ENCODE measurements around the gene KRCC1.
A peak's percentile ranks its signal among the peaks of the same experiment; 100 is the strongest.

The KRCC1 gene

GRCh38 chr2:88055371-88056128, at the start of gene KRCC1:
KRCC1 (minus strand) TSS chr2:88055783; CDS start chr2:88028563, 27,220 bp downstream.
- DNase-seq = peak; percentile 90

DNA sequence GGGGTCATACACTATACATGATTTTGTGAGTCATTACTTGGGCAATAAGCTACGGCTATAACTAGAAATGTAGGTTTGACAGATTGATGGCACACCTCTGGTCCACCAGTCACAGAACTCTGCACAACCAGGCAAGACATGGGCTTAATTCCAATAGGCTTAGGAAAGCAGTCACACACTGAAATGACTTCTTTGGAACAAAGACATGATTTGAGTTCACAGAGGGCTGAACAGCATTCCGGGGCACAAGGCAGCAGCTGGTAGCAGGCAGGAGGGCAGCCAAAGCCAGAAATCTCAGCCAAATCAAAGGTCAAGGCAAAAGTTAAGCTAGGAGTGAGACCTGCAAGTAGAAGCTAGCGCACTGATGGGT, 44.9 kb upstream of the KRCC1 start:
- no peak for DNase-seq

DNA sequence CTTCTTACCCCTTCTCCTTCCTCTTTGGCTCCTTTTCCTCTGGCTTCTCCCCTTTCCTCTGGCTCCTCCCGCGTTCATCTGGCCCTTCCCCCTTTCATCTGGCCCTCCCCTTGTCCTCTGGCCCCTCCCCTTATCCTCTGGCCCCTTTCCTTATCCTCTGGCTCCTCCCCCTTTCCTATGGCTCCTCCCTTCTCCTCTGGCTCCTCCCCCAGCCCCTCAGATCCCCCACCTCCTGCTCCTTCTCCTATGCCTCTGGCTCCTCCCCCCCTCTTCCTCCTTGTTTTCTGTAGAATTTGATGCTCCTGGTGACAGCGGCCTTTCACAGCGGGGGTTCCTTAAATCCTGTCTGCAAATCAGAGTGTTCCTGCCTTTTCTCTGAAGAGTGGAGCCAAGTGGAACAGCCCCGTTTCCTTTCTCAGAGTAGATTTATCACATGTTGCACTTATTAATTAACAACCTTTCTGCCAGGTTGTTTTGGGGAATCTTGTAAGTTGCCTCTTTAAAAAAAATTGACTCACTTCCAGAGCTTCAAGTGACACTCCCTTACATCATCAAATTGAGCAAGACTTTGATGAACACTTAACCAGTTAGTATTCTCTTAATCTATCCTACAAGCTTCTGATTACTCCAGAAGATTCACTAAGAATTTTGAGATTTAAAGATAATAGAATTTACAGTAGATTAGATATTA, 44.4 kb upstream of the KRCC1 start:
- no peak for DNase-seq

GRCh38 chr2:88098558-88098900, 42.9 kb upstream of the KRCC1 start:
- DNase-seq = no peak

GRCh38 chr2:88097891-88098557, 42.4 kb upstream of the KRCC1 start:
- DNase-seq = no peak

- DNase-seq = no peak
Measured at GRCh38 chr2:88097192-88097591, 41.6 kb upstream of the KRCC1 start.

DNA sequence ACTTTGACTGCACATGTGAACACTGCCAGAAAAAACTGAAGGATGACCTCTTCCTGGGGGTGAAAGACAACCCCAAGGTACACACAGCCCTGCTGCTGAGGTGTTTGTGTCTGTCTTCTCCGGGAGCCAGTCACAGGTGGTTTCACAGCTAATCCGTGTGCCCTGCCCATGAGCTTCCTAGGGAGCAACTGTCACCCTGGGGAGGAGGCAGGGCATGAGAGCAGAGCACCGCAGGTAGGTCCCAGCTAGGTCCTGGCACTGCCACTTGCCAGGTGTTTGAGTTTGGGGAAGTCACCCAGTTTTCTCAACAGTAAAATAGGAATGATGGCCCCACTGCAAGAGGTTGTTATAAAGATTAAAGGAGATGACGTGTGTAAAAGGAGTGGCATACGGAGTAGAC, 41.1 kb upstream of the KRCC1 start:
- DNase-seq = no peak

DNA sequence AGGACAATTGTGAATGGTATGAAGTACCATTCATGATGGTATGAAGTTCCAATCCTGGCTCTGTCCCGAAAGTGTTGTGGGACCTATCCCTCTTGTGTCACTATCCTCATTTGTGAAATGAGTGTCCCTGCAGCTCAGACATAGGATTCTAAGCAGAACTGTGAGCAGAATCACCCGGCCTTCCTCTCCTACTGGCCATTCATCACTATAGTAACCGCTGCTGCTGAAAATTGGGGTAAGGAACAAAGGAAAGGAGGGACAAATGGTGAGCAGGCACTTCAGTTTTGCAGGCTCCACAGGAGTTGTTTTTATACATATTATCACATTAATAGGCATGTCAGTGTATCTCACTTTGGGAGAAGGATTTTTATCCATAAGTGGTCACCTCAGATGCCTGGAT, 39.4 kb upstream of the KRCC1 start:
- no peak for DNase-seq

DNA sequence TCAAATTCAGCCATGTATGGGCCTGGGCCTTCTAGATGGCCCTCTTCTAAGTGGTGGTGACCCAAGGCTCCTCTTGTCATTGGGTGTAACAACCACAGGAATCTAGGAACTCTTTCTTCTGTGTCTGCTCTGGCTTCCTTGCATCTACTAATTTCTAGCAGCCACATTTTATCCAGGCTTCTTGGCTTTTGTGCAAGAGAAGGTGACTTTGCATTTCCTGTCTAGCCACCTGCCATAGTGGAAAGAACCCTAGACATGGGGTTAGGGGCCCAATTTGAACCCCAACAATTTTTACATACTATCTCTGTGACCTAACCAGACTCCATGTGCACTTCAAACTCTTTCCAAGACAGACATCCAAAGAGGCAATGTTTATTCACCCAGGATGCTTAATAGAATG, 37.2 kb upstream of the KRCC1 start:
- no peak for DNase-seq

- DNase-seq = no peak
Measured at GRCh38 chr2:88091943-88092342, 36.4 kb upstream of the KRCC1 start.

DNA sequence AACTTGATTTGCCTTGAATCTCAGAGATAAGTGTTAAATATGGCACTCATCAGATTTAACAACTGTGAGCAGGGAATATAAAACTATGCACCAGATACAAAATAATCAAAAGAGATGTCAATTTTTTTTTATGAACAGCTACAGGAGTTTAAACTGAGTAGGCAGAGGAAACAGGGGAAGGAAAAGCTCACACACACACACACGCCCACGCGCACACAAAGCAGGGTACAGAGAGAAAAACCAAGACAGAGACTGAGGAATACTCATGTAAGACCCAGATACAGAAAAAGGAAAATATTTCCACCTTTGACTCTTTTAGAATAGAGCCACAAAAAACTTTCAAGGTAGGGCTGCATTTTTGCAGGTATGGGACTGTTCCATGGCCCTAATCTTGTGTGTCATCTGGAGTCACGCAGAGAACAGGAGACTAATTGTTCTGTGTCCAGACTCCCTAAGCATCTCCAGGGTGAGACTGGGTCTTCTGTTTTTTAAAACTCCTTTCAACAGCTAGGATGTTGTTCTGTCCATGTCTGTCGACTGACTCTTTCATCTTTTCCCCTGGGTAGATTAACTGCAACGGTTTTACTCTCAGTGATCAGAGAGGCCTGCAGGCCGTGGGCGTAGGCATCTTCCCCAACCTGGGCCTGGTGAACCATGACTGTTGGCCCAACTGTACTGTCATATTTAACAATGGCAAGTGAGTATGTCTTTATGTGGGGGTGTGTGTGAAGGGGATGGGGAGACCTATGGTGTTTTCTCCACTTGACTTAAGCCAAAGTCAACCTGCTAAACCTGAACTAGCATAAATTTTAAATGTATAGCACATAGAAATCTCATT, 35.1 kb upstream of the KRCC1 start:
- DNase-seq = no peak

GRCh38 chr2:88088999-88089398, 33.4 kb upstream of the KRCC1 start:
- no peak for DNase-seq

DNA sequence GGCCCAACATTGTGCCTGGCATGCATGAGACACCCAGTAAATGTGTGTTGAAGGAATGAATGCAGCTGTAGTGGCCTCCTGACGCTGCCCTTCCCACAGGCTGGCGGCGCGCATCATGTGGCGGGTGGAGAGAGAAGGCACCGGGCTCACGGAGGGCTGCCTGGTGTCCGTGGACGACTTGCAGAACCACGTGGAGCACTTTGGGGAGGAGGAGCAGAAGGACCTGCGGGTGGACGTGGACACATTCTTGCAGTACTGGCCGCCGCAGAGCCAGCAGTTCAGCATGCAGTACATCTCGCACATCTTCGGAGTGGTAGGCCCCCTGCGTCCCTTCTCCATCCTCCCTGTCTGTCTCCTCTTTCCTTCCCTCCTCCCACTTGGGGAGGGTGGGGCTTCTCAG, 32.2 kb upstream of the KRCC1 start:
- no peak for DNase-seq

DNA sequence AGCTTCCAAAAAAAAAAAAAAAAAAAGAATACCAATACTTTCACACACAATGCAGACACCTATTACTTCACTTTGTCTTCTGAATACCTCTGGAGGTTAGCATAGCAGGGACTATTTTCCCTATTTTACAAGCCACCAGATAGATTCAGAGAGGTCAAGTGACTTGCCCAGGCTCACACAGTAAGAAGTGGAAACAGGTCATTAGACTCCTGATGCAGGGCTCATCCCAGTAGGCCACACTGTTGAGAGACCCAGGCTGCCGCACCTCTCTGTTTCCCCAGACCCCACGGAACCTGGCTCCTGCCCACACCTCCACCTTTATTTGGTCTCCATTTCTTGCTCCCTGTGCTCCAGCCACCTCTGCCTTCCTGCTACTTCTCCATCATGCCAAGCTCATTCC, 31.5 kb upstream of the KRCC1 start:
- DNase-seq = no peak

DNA sequence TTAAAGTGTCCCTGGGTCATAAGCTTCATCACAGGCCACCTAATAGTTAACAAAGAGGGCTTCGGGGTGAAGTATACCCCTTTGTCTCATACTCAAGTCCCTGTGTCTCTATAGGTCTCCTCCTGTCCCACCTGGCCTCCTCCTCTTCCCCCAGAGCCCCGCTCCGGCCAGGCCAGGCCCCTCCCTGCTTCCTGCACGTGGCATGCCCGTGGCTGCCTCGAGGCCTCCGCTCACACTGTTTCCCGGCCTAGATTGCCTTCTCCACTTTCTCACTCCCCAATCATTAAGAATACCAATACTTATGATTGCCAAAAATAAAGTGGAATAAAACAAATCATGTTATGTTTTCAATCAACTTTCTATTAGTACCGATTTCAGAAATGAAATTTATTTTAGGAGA, 30.8 kb upstream of the KRCC1 start:
- DNase-seq = no peak

DNA sequence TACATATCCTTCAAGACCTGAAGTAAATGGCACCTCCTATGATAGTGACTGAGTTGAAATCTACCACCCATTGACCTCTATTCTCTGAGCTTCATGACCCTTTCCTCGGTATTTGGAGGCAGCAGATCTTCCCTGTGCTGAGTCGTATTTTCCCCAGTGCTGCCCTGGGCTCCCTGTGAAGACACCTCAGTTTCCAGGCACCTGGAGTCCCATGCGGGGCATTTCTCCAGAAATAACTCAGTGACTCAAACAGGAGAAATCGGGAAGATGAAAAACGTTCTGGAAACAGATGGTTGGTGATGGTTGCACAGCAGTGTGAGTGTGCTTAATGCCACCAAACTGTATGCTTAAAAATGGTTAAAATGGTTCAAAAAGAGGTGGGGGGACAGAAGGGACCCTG, 30.0 kb upstream of the KRCC1 start:
- DNase-seq = no peak

DNA sequence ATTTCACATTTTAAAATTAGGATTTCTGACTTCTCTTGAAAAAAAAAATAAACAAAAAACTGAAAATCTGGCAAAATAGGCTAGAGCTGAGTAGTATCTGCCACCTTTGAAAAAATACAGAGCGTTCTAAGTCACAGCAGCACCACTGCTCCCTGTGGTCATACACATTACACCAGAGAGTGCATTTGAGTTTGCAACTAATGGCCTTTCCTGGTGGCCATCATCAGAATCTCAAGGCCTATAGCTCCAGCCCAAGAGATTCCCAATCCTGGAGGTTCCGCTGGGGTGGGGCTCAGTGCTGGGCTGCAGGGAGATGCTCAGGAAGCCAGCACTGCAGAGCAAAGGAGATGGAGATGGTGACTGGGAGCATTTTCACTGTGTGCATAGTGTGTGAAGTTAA, 29.5 kb upstream of the KRCC1 start:
- no peak for DNase-seq

DNA sequence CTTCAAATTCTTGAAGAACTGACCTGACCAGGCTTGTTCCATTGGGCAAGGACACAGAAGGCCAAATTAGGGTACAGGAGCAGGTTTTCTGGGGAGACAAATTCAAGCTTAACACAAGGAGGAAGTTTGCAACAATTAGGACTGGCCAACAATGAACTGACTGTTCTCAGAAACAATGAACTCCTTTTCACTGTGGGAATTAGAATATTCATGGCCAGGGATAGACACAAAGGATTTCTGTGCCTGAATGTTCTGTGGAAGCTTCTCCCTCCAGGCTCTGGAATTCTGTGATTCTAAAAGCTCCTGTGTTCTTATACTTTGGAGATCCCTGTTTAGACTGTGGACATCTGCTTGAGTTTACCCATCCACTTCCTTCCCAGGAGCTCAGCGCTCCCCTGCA, 27.2 kb upstream of the KRCC1 start:
- DNase-seq = no peak

DNA sequence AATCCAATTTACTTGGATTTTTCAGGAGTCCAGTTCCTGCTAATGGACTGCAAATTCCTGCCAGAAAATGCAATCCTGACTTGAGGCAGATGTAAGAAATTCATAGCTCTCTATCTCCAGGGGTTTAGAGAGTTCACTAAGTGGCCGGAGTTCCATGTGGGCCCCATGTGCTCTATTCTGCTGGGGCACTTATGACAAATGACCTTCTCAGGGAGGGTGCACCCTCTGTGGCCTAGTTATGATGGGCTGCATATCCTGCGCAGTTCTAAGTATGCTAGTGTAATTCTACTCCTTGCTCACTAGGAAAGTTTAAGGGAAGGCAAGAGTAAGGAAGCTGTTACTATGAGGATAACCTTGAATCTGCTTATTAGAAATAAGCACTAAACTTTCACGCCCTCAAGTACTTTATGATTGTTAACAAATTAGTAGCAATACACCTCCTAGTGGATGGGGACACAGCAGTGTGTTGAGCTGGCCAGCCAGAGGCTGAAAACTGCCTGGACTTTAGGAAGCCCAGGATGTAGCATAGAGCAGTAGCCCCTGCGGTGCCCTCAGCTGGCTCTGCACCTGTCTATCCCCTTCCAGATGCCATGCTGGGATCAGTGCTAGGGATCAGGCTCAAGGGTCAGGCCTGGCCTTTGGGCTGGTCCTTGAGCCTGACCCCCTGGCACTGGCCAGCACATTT, 26.5 kb upstream of the KRCC1 start:
- no peak for DNase-seq

GRCh38 chr2:88080545-88080944, 25.0 kb upstream of the KRCC1 start:
- DNase-seq = no peak

- no peak for DNase-seq
Measured at GRCh38 chr2:88078643-88079172, 23.1 kb upstream of the KRCC1 start.

DNA sequence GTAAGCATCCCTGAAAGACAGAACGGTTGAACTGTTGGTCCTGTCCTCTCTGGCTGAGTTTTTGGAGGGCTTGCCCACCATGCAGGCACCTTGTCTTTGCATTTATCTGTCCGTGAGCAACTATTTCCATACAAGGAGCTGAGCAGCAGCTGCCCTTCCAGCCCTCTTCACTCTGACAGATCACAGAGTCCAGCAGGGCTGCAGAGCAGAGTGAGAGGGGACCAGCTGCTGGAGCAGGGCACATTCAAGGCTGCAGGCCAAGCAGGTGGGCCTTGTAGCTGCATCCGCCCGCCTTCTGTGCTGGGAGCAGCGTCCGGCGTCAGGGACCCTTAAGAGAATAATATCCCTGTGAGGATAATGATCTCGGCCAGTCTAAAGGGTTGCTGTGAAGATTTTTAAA, 21.5 kb upstream of the KRCC1 start:
- no peak for DNase-seq

- no peak for DNase-seq
Measured at GRCh38 chr2:88074854-88075292, 19.3 kb upstream of the KRCC1 start.
